Gastrocnemius medialis (tissue), 4 donors: Measurements from ENCODE around the gene MSI2. TPM values are rescaled to one million over a fixed set of nuclear protein-coding genes. Genes with fewer than 3 reads are reported as not detected.

Source experiments
- ATAC-seq, 2 donors: fragments of 150-250 bp; one replicate each; pipeline ENCODE4 v1.9.1; 2016
- DNase-seq, 2 donors: peaks; one replicate each; pipeline ENCODE4 v3.0.0-alpha.2; 2019
- H3K27ac ChIP-seq, 4 donors: fragments of 200-600 bp; sonication (generic); 1 replicate in 1 of 4; 2 replicates in 3 of 4; pipeline ENCODE4 v1.5.1; 2016 to 2018; ENCODE audit warnings: mild to moderate bottlenecking in 2 of 4, moderate library complexity in 1 of 4
- H3K27me3 ChIP-seq, 3 donors: fragments of 200-600 bp; sonication (generic) in 2 of 3; 1 replicate in 1 of 3; 2 replicates in 2 of 3; pipeline versions ENCODE4 v1.5.1 to v1.6.0; 2016 to 2019; ENCODE audit warnings: mild to moderate bottlenecking in 1 of 3, moderate library complexity in 1 of 3
- H3K36me3 ChIP-seq, 2 donors: fragments of 200-600 bp; sonication (generic) in 1 of 2; one replicate each; pipeline ENCODE4 v1.5.1; 2017 to 2018
- H3K4me1 ChIP-seq, 2 donors: fragments of 200-600 bp; sonication (generic) in 1 of 2; one replicate each; pipeline ENCODE4 v1.5.1; 2016 to 2017; ENCODE audit warnings: mild to moderate bottlenecking in 2 of 2
- H3K4me3 ChIP-seq, 4 donors: fragments of 200-600 bp; sonication (generic) in 3 of 4; 1 replicate in 1 of 4; 2 replicates in 3 of 4; pipeline ENCODE4 v1.5.1; 2016 to 2019; ENCODE audit warnings: mild to moderate bottlenecking in 2 of 4
- H3K9me3 ChIP-seq, 3 donors: fragments of 200-600 bp; sonication (generic) in 2 of 3; 1 replicate in 1 of 3; 2 replicates in 2 of 3; pipeline ENCODE4 v1.5.1; 2016 to 2019
- CTCF ChIP-seq, 5 experiments: fragments of 450-650 bp in 3 of 5; fragments of 200-600 bp in 2 of 5; sonication (generic) in 2 of 5; IDR thresholded peaks in 4 of 5; conservative IDR thresholded peaks in 1 of 5; 1 replicate in 4 of 5; 2 replicates in 1 of 5; pipeline ENCODE4 v1.5.1; 2016 to 2019; ENCODE audit warnings: antibody characterized with exemption in 5 of 5, mild to moderate bottlenecking in 3 of 5, moderate library complexity in 3 of 5
- POLR2A ChIP-seq, 2 donors: fragments of 450-650 bp; IDR thresholded peaks; one replicate each; pipeline ENCODE4 v1.6.1; 2017; ENCODE audit warnings: antibody characterized with exemption in 2 of 2, mild to moderate bottlenecking in 2 of 2, moderate library complexity in 2 of 2
- in situ Hi-C, 4 donors: fragments of 200-750 bp; cut with MboI; loops; one replicate each; pipeline versions ENCODE4 v1.15.0 to v1.8.0; 2017; ENCODE audit warnings: low sequenced_read_pairs in 4 of 4
- intact Hi-C: fragments of 100-400 bp; cut with DNase I; formaldehyde crosslinking; loops from one replicate; pipeline ENCODE4 v1.15.1; 2023; ENCODE audit warnings: low total_unique reads
- total RNA-seq, 4 donors: library from RNA; depleted of rRNA; stranded (reverse); fragments of >200 nt; gene quantifications; one replicate each; pipeline versions ENCODE4 v1.1.0 to v1.2.3, GENCODE V29; 2016

Gene MSI2
- total RNA-seq, 4 donors from 2014 or later = 33.1 to 66.2 (median 48.5) TPM

- intact Hi-C loops = no loop called here
- no peaks in the 10 kb centered on the region for H3K9me3 ChIP-seq
- TF ChIP-seq CTCF (IDR thresholded peaks at IDR 0.05 in 4 of 5, conservative IDR thresholded peaks at IDR 0.05 in 1 of 5) = no peak
- TF ChIP-seq POLR2A (IDR thresholded peaks at IDR 0.05) = no peak
- H3K4me1 ChIP-seq = peaks cover 36 to 37% of the 10 kb centered on the region in 2 donors
- no peak overlapping the region for H3K4me3 ChIP-seq
- no peaks in the 10 kb centered on the region for H3K36me3 ChIP-seq
- no peaks in the 10 kb centered on the region for H3K27me3 ChIP-seq
- in situ Hi-C loops = no loop called here
- ATAC-seq (no peak), DNase-seq (no peak)
- H3K27ac ChIP-seq = peak overlapping the region in 1 of 4 donors; percentile 76
These were observed 312.7 kb downstream of the MSI2 start for GRCh38 chr17:57569021-57569420.

- Histone ChIP-seq H3K27me3 (no peaks in the 10 kb centered on the region), H3K4me3 (no peak overlapping the region), H3K4me1 (peaks cover 41 to 42% of the 10 kb centered on the region in 2 donors), H3K36me3 (no peaks in the 10 kb centered on the region), H3K27ac (peak overlapping the region in 2 of 4 donors; percentile 76), H3K9me3 (no peaks in the 10 kb centered on the region)
- DNase-seq = no peak
- in situ Hi-C loops (no loop called here), intact Hi-C loops (loop anchor here (10.0 kb wide), 1 partner anchor 285 kb away; no protein-coding TSS in a partner anchor)
- TF ChIP-seq CTCF (IDR thresholded peaks at IDR 0.05 in 4 of 5, conservative IDR thresholded peaks at IDR 0.05 in 1 of 5) (no peak), POLR2A (IDR thresholded peaks at IDR 0.05) (no peak)
- ATAC-seq = no peak
These were observed 313.5 kb downstream of the MSI2 start for GRCh38 chr17:57569853-57570252.

- Histone ChIP-seq H3K9me3 (no peaks in the 10 kb centered on the region), H3K4me1 (peaks cover 41 to 42% of the 10 kb centered on the region in 2 donors), H3K27me3 (no peaks in the 10 kb centered on the region), H3K27ac (peak overlapping the region; percentile 55 to 87 (median 76)), H3K36me3 (no peaks in the 10 kb centered on the region), H3K4me3 (no peak overlapping the region)
- TF ChIP-seq POLR2A (IDR thresholded peaks at IDR 0.05) = no peak
- TF ChIP-seq CTCF (IDR thresholded peaks at IDR 0.05 in 4 of 5, conservative IDR thresholded peaks at IDR 0.05 in 1 of 5) = no peak
- intact Hi-C loops (loop anchor here (10.0 kb wide), 1 partner anchor 286 kb away; no protein-coding TSS in a partner anchor), in situ Hi-C loops (no loop called here)
- DNase-seq (peak in 1 of 2 donors; percentile 47), ATAC-seq (no peak)
These were observed 314.5 kb downstream of the MSI2 start for GRCh38 chr17:57570724-57571344.

GRCh38 chr17:57572062-57572461, 315.7 kb downstream of the MSI2 start:
- in situ Hi-C loops (no loop called here), intact Hi-C loops (loop anchor here (10.0 kb wide), 1 partner anchor 287 kb away; no protein-coding TSS in a partner anchor)
- H3K4me1 ChIP-seq = peaks cover 44 to 45% of the 10 kb centered on the region in 2 donors
- H3K9me3 ChIP-seq = no peaks in the 10 kb centered on the region
- ATAC-seq = peak; percentile 55 to 59
- H3K4me3 ChIP-seq = no peak overlapping the region
- TF ChIP-seq CTCF (IDR thresholded peaks at IDR 0.05 in 4 of 5, conservative IDR thresholded peaks at IDR 0.05 in 1 of 5) (no peak), POLR2A (IDR thresholded peaks at IDR 0.05) (no peak)
- peak in 1 of 2 donors; percentile 55 for DNase-seq
- H3K27me3 ChIP-seq = no peaks in the 10 kb centered on the region
- peak overlapping the region; percentile 55 to 87 (median 76) for H3K27ac ChIP-seq
- no peaks in the 10 kb centered on the region for H3K36me3 ChIP-seq
